ENCODE data around the gene RAD51B. TPM values are rescaled to one million over a fixed set of nuclear protein-coding genes. Genes with fewer than 3 reads are reported as not detected.

RAD51B gene
- total RNA-seq, 1 experiment from 2014 or later, result 16.7 TPM

DNA sequence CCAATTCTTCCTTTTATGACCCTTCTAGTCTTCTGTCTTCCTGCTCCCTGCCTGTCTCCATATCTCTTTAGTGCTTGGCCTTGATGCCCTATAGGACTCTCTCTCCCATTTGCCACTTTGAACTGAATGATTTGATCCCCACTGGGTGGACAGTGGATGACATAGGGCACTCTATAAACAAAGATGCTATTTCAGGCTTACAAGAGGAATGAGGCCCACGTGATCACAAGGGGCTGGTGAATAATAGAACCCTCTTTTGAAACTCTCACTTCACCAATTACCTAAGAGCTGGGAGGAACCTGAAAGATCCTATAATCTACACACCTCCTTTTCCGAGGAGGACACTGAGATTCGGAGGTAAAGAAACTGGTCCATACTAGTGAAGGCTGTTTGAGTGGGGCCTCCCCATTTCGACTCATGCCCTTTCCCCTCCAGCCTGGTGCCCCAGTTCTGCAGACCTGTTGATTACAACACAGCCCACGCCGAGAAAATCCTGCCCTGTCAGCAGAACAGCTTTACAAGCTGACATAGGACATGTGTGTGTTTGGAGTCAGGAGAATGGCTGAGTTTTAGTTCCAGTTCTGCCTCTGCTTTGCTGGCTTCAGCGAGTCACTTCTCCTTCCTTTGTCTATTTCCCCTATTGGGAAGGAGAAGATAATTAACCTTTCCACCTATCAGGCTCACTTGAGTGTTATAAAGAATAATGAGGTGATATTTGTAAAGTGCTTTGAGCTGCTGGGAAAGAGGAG is 573.0 kb downstream of the RAD51B start:
- Mint-ChIP-seq H3K36me3 (ENCODE audit: insufficient read depth in 1 of 3, low read depth in 3 of 3) (no peaks in the 10 kb centered on the region), H3K27ac (no peak overlapping the region; a peak in 1 of 7 replicates), H3K27me3 (ENCODE audit: low read depth) (no peaks in the 10 kb centered on the region; the same call in 1 of the 2 replicates), H3K4me1 (peaks cover 43 to 44% of the 10 kb centered on the region in 2 experiments), H3K9me3 (no peaks in the 10 kb centered on the region), H3K4me3 (no peak overlapping the region)
- H3K18ac ChIP-seq (ENCODE audit: insufficient read length, low read depth, low read length), result no peak overlapping the region
- H3K56ac ChIP-seq (ENCODE audit: insufficient read length, low read depth, low read length), result no peak overlapping the region
- H3K27ac ChIP-seq (ENCODE audit: insufficient read length, low read depth, low read length), result no peak overlapping the region
- no peaks in the 10 kb centered on the region for H3K27me3 ChIP-seq (ENCODE audit: insufficient read depth, low read length)
- no peak overlapping the region for H2BK12ac ChIP-seq (ENCODE audit: insufficient read length, low read depth, low read length)
- no peak overlapping the region for H3K9ac ChIP-seq (ENCODE audit: extremely low read depth, insufficient read length, low read length)
- no peak overlapping the region for H2AFZ ChIP-seq (ENCODE audit: low read length)
- H4K20me1 ChIP-seq (ENCODE audit: control insufficient read depth, insufficient read depth, insufficient read length), result no peaks in the 10 kb centered on the region
- no CpG with 5 or more reads among the region's 7 CpGs for WGBS (ENCODE audit: extremely low coverage, insufficient read length, low lambda C conversion rate)
- TF ChIP-seq, protein P1, sequence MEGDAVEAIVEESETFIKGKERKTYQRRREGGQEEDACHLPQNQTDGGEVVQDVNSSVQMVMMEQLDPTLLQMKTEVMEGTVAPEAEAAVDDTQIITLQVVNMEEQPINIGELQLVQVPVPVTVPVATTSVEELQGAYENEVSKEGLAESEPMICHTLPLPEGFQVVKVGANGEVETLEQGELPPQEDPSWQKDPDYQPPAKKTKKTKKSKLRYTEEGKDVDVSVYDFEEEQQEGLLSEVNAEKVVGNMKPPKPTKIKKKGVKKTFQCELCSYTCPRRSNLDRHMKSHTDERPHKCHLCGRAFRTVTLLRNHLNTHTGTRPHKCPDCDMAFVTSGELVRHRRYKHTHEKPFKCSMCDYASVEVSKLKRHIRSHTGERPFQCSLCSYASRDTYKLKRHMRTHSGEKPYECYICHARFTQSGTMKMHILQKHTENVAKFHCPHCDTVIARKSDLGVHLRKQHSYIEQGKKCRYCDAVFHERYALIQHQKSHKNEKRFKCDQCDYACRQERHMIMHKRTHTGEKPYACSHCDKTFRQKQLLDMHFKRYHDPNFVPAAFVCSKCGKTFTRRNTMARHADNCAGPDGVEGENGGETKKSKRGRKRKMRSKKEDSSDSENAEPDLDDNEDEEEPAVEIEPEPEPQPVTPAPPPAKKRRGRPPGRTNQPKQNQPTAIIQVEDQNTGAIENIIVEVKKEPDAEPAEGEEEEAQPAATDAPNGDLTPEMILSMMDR (conservative IDR thresholded peaks at IDR 0.05), result no peak
- H3K79me1 ChIP-seq (ENCODE audit: insufficient read depth, low read depth, low read length, poor library complexity, severe bottlenecking), result no peaks in the 10 kb centered on the region
- no peak overlapping the region for H3K23ac ChIP-seq (ENCODE audit: insufficient read length, low read depth, low read length)
- H3T11ph ChIP-seq (ENCODE audit: low read length), result no peak overlapping the region
- peaks cover 8% of the 10 kb centered on the region for H3K4me1 ChIP-seq (ENCODE audit: insufficient read depth, low read length)
- no peak overlapping the region for H2BK5ac ChIP-seq (ENCODE audit: insufficient read length, low read length)
- no peak overlapping the region for H3K4me2 ChIP-seq (ENCODE audit: insufficient read depth, insufficient read length, low read length)
- H3K9me3 ChIP-seq (ENCODE audit: control insufficient read depth, low read depth, low read length), result no peaks in the 10 kb centered on the region
- H3K23me2 ChIP-seq (ENCODE audit: insufficient read length, low read depth, low read length, poor library complexity, severe bottlenecking), result peaks cover 2% of the 10 kb centered on the region
- no peak overlapping the region for H2BK20ac ChIP-seq (ENCODE audit: low read depth, low read length, poor library complexity, severe bottlenecking)
- H3K4ac ChIP-seq (ENCODE audit: low read depth, low read length), result no peak overlapping the region
- no peak overlapping the region for H4K5ac ChIP-seq (ENCODE audit: insufficient read length, low read depth, low read length)
- no peak overlapping the region for H2BK120ac ChIP-seq (ENCODE audit: low read depth, low read length, poor library complexity, severe bottlenecking)
- no peak for DNase-seq
- H3K14ac ChIP-seq (ENCODE audit: insufficient read depth, low read length), result no peak overlapping the region
- H2BK15ac ChIP-seq (ENCODE audit: low read depth, low read length), result no peak overlapping the region
- H3K79me2 ChIP-seq (ENCODE audit: insufficient read depth, low read length), result no peaks in the 10 kb centered on the region
- H2AK5ac ChIP-seq (ENCODE audit: insufficient read length, low read length), result no peak overlapping the region
- H4K91ac ChIP-seq (ENCODE audit: insufficient read length, low read depth, low read length), result no peak overlapping the region
- no peak overlapping the region for H4K8ac ChIP-seq (replicated peaks; ENCODE audit: insufficient read length, low read depth, low read length)
